NCI-H69 (cell line): Measurements from ENCODE around the gene DCAF15.

Experiments
- DNase-seq: peaks from one replicate; lab custom pipeline; 2025; lab: John Stamatoyannopoulos, UW

Gene DCAF15

DNA sequence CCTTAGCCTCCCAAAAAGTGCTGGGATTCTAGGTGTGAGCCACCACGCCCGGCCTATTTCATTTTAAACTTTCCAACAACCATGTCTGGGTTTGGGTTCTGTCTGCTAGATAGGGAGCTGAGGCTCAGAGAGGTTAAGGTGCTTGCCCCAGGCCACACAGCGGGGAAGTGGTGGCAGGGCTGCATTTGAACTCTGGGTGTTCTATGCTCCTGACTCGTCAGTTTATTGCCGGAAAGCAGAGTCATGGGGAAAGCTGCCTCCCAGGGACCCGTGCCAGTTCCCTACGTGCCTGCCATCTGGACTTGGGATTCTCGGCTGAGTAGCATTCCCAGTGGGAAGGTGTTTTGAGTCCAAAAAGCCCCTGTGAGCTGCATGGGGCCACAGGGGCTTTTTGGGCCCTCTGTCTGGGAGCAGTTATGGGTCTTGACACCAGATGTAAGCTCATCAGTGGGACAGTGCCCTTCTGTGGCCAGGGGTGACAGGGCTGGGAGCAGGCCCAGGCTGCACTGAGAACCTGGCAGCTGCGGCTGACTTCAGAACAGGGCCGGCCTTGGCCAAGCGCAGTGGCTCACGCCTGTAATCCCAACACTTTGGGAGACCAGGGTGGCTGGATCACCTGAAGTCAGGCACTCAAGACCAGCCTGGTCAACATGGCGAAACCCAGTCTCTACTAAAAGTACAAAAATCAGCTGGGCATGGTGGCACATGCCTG is 42.9 kb downstream of the DCAF15 start:
- DNase-seq = no peak

DNA sequence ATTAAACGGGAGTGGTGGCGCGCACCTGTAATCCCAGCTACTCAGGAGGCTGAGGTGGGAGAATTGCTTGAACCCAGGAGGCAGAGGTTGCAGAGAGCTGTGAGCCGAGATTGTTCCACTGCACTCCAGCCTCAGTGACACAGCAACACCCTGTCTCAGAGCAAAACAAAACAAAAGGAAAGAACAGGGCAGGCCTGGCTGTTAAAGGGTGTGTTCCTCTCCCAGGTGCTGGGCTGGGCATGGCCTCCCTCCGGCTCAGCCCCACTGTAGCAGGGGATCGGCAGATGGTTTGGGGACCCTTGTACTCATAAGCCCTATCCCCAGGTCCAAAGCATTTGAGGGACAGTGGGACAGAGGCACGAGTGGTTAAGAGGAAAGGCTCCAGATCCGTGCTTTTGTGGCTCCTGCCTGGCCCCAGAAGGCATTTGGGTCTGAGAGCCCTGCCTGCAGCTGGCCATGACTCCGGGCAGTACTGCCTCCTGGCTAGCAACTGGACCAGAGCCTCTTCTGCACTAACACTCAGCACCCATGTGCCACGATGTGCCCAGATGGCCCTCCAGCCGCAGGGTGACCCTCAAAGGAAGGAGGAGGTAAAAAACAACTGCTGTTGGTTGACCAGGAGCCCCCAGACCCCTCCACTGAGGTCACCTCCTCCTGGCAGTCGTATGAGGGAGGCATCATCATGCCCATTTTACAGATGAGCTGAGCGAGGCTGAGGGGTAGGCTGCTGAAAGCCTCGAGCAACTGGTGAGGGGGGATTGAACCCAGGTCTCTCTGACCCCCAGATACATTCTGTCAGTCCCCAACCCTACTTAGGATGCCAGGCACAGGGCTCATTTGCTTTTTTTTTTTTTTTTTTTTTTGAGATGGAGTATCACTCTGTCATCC is 43.8 kb downstream of the DCAF15 start:
- DNase-seq = no peak

DNA sequence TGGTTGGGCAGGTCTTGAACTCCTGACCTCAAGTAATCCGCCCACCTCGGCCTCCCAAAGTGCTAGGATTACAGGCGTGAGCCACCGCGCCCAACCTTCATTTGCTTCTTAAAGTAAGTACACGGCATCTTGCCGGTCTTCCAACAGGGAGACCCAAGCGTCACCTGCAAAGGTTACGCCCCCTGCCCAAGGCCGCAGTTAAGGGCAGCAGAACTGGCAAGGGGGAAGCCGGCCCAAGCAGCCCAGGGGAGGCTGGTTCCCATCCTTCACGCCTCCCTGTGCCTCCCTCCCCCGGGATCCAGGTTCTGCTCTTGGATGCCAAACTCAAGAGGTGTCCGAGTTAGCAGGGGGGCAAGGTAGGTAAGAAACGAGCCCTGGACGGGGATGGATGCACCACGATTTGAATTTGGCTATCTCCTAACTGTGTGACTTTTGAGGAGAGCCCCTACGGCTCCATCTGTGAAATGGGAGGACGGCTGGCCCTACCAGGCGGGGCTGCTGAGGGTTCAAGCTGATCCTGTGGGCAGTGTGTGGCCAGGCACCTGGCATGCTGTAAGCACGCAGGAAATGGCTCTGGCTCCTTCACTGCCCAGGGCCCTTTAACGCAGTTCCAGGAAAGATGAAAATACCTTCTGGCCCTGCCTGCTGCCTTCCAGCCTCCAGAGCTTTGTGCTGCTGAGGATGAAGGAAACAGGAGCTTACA is 44.8 kb downstream of the DCAF15 start:
- no peak for DNase-seq

DNA sequence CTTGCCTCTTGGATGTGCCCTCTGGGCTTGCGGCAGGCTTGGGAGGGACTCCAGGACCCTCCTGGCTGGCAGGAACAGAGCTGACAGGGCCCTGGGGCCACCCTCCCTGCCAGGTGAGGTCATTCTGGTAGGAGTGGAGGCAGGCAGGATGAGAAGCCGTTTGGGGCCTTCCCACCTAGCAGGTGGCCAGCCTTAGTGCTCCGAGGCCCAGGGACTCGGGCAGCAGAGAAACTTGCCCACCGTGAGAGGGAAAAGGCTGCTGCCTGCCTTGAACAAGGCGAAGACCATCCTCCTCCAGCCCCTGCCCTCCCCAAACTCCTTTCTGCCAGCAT is 45.3 kb downstream of the DCAF15 start:
- no peak for DNase-seq

DNA sequence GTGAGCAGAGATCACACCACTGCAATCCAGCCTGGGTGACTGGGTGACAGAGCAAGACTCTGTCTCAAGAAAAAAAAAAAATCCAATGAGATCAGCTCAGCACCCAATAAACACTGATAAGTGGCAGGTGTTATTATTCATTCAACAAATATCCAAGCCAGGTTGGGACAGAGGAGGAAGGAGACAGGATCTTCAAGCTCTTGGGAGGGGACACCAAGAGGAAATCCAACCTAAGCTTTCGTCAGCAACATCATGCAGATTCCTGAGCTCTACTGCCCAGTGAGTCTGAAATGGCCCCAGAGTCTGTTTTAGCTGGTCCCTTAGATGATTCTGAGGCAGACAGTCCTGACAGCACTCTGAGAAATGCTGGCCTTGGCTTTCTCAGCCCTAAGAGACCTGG is 46.1 kb downstream of the DCAF15 start:
- DNase-seq = no peak

DNA sequence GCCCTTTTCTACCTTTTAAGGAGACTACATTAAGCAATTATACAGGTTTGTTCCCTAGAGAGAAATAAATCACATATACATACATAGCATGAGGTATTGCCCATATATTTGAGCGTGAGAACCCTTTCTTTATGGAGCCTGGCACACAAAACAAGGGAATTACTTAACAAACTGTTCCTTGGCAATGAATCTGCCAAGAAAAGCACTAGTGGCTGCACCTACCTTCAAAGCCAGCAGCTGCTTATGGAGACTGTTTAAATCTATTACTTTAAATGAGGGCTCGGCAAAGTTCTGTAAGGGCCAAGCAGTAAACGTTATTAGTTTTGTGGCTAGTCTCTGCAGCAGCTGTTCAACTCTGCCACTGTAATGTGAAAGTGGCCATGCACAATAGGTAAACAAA is 46.8 kb downstream of the DCAF15 start:
- no peak for DNase-seq

DNA sequence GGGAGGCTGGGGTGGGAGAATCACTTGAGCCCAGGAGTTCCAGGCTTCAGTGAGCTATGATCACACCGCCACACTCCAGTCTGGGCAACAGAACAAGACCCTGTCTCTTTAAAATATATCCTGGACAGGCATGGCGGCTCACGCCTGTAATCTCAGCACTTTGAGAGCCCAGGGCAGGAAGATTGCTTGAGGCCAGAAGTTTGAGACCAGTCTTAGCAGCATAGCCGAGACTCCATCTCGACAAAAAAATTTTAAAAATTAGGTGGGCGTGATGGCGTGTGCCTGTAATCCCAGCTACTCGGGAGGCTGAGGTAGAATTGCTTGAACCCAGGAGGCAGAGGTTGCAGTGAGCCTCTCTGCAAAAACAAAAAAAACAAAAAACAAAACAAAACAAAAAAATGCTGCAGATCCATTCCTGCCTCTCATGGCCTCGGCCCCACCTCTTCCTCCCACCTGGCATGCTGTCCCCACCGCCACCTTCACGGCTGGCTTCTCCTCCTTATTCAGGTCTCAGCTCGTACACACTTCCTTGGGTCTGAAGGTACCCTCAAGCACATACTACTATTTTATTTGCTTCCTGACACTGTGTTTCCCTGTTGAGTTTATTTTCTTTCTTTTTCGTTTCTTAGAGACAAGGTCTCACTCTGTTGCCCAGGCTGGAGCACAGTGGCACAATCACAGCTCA is 48.5 kb downstream of the DCAF15 start:
- no peak for DNase-seq

DNA sequence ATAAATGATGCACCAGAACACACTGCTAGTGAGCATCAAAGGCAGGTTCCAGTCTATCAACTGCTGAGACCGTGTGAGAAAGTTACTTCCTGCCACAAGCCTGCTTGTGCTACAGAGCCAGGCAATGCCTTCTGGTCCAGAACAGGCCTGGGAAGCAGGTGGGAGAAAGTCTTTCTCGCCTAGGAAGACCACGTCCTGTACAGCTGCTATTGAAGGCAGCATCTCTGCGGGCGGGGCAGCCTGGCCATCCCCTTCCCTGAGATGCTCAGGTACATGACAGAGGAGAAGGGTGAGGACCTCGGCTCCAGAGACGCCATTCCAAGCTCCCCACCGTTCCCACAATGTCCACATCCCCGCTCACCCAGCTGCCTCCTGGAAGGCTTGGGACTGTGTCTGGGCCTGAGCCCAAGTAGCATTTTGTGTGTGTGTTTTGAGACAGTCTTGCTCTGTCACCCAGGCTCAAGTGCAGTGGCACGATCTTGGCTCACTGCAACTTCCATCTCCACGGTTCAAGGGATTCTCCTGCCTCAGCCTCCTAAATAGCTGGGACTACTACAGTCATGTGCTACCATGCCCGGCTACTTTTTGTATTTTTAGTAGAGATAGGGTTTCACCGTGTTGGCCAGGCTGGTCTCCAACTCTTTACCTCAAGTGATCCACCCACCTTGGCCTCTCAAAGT is 50.4 kb downstream of the DCAF15 start:
- DNase-seq = no peak

DNA sequence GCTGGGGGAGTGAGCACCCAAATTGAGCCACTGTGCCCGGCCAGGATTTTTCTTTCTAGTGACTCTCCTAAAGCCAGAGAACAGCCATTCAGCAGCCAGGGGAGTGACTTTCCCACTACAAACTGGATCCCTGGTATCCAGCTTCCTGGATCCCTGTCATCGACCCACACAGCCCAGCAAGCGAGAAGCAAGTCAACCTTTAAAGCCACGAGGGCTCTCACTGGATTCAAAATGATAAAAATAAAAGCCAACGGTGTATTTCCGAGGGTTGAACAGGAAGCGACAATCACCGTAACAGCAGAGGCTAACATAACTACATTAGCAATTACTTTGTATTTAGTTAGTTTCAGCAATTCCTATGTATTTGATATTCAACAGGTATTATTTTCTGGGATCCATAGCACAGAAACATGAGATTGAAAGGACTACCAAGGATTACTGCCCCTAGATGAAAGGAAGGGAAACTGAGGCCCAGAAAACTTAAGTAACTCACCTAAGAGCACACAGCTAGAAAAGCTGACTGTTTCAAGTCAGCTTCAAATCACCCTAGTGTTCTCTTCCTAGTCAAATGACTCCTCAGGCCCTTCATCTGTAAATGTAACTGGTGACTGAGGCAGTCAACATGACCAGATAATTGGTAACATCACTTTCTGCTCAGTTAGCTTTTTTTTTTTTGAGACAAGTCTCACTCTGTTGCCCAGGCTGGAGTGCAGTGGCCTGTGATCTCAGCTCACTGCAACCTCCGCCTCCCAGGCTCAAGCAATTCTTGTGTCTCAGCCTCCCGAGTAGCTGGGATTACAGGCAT is 51.1 kb downstream of the DCAF15 start:
- no peak for DNase-seq

DNA sequence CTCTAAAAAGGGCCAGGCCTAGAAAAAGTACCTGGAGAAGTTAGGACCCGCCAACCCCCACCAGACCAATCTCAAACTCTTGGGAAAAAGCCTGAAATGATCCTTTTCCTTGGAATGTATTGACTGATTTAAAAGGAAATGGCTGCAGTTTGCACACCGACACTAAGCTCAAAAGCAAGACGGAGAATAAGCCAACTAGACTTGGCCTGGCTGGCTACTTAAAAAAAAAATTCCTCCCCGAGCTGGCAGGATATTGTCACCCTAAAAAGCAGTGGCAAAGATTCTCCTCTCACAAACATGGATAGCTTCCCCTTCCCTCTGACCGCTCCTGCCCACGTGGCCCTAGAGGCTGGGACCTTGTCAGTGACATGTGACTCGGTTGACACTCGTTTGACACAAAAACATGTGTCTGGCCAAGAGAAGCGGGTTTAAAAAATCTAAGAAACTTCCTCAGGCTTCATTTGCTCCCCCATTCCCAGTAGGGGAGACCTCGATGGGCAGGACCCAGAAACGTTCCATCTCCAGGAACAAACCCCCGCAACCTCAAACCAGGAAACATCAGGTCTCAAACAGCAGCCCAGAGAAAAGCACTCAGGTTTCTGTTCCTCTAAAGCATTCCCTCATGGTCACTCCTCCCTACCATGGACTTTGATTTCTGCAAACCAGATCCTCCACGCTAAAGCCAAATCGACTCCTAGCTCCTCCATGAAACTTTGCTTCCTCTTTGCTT is 52.5 kb downstream of the DCAF15 start:
- DNase-seq = no peak

DNA sequence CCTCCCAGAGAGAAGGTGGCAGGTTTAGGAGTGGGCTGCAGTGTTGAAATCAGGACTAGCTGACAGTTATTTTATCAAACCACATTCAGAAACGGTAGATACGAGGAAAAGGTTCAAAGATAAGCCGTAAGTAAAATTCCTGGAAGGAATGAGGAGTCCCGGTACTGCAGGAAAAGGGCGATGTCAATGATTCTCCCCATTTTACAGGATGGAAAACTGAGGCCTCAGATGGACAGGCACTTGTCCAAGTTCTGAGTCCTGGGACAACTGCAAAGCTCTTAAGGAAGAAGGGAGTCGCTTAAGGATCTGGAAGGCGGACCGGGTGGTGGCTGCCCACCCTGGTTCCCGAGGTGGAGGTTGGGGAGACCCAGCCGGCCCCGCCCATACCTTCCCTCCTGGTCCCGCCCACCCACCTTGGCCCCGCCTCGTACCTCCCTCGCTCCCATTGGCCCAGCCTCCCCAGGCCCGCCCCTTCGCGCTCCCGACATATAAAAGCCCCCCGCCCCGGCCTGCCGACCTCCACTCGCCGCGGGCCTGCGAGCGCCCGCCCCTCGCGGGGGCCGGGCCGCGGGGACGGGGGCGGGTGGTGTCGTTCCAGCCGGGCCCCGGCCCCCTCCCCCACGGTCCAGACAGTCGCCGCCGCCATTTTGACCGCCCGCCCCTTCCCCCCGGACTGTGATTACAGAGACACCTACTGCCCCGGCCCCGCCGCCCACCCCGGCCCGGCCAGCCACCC is 53.2 kb downstream of the DCAF15 start:
- peak; percentile 95 for DNase-seq

DNA sequence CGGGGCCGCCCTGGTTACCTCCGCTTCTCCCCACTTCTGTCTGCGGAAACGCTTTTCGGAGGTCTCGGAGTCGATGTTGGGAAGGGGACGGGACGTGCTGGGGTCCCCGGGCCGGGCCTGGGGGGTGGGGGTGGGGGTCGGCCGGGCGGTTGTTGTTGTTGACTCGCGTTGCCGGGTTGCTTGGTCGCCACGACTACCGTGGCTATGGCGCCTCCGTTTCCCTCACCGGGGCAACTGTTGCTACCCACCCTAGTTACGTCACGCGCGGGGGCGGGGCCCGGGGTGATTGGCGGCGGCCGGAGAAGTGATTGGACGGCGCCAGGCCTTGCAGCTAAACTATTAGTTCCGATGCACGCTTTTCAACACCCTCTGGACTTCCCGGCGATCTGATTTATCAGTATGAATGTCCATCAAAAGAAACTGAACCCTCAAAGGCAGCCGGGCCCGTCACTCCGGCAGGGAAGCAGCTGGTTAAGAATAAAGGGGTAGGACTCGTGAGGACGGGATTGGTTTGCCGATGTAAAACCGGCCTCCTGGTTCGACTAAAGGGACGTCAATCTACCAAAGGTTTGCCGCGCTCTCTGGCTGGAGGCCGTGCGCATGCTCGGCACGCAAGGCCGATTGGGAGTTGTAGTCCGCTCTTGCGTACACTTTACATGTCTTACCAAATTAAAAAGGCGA is 53.9 kb downstream of the DCAF15 start, which contains the start of gene RFX1:
Gene RFX1, minus strand, starts transcription at position 236 of the 681 bp plus-strand sequence. CDS start 12,477 bp downstream, outside the sequence.
- peak; percentile 100 for DNase-seq

DNA sequence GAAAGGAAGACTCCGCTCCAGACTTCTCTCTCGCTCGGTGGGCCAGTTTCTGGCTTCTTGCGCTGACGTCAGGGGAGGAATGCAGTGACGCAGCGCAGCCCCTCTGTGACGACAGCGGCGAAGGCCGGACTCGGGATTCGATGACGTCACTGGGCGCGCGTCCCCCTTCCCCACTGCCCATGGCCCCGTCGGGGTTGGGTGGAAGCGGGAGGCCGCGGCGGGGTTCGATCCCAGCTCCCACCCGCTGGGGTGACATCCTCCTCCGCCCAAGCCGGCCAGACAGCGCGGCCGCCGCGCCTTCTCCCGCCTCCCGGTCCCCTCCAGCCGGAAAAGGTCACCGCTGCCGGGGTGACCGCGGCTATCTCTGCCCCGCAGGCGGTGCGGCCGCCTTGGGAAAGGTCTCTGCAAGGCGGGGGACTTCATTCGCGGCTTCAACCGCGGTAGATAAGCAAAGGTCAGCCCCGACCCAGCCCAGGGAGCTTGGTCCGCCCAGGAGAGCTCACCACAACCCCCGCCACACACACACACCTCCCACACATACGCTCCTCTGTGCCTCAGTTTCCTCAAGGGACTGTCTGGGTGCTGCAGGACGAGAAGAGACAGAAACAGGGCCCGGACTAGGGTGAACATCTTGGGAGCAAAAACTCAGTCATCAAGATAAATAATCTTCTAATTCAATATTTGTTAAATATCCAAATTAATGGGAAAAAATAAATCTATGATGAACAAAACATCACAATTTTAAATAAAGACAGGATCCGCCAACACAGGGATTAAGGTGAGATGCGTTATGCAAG is 54.7 kb downstream of the DCAF15 start:
- DNase-seq = peak; percentile 99
